Measurements from ENCODE around the gene LRRC57.

The LRRC57 gene

GRCh38 chr15:42493679-42494078, 54.9 kb downstream of the LRRC57 start:
- DNase-seq (ENCODE audit: low read depth in 3 of 3, low spot score in 1 of 3) = no peak

- DNase-seq (ENCODE audit: low read depth in 3 of 3, low spot score in 1 of 3) = no peak
Measured at GRCh38 chr15:42491539-42492225, 56.9 kb downstream of the LRRC57 start.

- DNase-seq (ENCODE audit: low read depth in 3 of 3, low spot score in 1 of 3) = peak; percentile 74 to 76 (median 76)
Measured at GRCh38 chr15:42490671-42491538, 57.7 kb downstream of the LRRC57 start, which contains the start of gene ZNF106. ZNF106 (minus strand) TSS chr15:42491141; CDS start chr15:42472289, 18,852 bp downstream.

DNA sequence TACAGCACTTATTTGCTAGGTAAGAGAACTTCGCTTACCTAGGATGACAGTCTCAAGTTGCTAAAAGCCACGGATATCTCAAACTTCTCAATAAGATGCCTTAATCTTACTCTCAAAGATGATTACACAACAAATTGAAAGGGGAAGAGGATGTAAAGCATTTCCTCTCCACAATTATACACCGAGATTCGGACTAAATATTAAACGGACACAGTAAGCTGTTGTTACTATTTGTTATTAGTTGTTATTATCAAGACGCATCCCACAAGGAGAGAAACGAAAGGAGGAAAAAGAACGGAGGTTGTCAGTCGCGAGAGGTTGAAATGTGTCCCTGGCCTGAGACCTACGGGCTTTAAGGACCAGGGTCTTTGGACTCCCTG, 58.3 kb downstream of the LRRC57 start:
- DNase-seq (ENCODE audit: low read depth in 3 of 3, low spot score in 1 of 3) = no peak

Measured in stimulated activated CD4-positive, alpha-beta T cell treated with anti-CD3 and anti-CD28 coated beads, TNF-alpha, amount 100 ng/mL, for 1 hour (primary cell).